ENCODE results near the gene MPZL1. TPM values are rescaled to one million over a fixed set of nuclear protein-coding genes. Genes with fewer than 3 reads are reported as not detected.

The MPZL1 gene
- 10 to 100 TPM; 14.1 to 22.4 (median 18.3) TPM for total RNA-seq
- polyA plus RNA-seq = 10 to 100 TPM in 2 of 3 donors, 1 to 10 TPM in 1; 5.2 to 14.0 (median 12.6) TPM
- long read RNA-seq, donor 1, full-length matches to known transcripts = 11 of 13 reads
- long read RNA-seq, donor 1, partial matches to known transcripts = 0 of 13 reads
- long read RNA-seq, donor 1, other reads (novel, unspliced or antisense) = 2 of 13 reads
- long read RNA-seq, donor 2, full-length matches to known transcripts = 10 of 15 reads
- long read RNA-seq, donor 2, partial matches to known transcripts = 0 of 15 reads
- long read RNA-seq, donor 2, other reads (novel, unspliced or antisense) = 5 of 15 reads

GRCh38 chr1:167721617-167722151, at the start of gene MPZL1:
Gene MPZL1 (plus strand): TSS chr1:167721982. CDS start chr1:167722152, 170 bp downstream.
- H3K27me3 ChIP-seq (ENCODE audit: insufficient read depth in 3 of 3, low read length in 2 of 3) = no peaks in the 10 kb centered on the region
- TF ChIP-seq CTCF (IDR thresholded peaks at IDR 0.05) = no peak
- peak; percentile 99 for ATAC-seq
- intact Hi-C loops (cut with DNase I) = loop anchor here (5.0 kb wide), 3 partner anchors 41 to 361 kb away; no protein-coding TSS in a partner anchor
- 0 to 1% (median 1%) methylated on average over 46 to 52 of the region's 52 CpGs for WGBS, 3 donors
- H3K9me3 ChIP-seq = no peaks in the 10 kb centered on the region
- H3K4me1 ChIP-seq = peaks cover 25% of the 10 kb centered on the region
- peak within 1 kb of the TSS; percentile 85 for H3K27ac ChIP-seq
- H3K4me3 ChIP-seq = peak within 1 kb of the TSS; percentile 96
- H3K36me3 ChIP-seq (ENCODE audit: insufficient read depth in 1 of 2, low read depth in 1 of 2) = no peaks in the 10 kb centered on the region
- DNase-seq = peak; percentile 96 to 97

GRCh38 chr1:167672831-167673230, 49.0 kb upstream of the MPZL1 start:
- Histone ChIP-seq H3K4me3 (no peak overlapping the region), H3K9me3 (no peaks in the 10 kb centered on the region), H3K4me1 (peaks cover 52% of the 10 kb centered on the region), H3K27ac (no peak overlapping the region), H3K27me3 (ENCODE audit: insufficient read depth in 3 of 3, low read length in 2 of 3) (no peaks in the 10 kb centered on the region), H3K36me3 (ENCODE audit: insufficient read depth in 1 of 2, low read depth in 1 of 2) (peaks cover 0 to 6% of the 10 kb centered on the region in 2 donors)
- intact Hi-C loops (cut with DNase I) = no loop called here
- 68 to 81% (median 71%) methylated on average over 4 of the region's 4 CpGs for WGBS, 3 donors
- no peak for TF ChIP-seq CTCF (IDR thresholded peaks at IDR 0.05)
- DNase-seq (no peak), ATAC-seq (no peak)

GRCh38 chr1:167673265-167673664, 48.5 kb upstream of the MPZL1 start:
- Histone ChIP-seq H3K36me3 (ENCODE audit: insufficient read depth in 1 of 2, low read depth in 1 of 2) (peaks cover 0 to 6% of the 10 kb centered on the region in 2 donors), H3K27me3 (ENCODE audit: insufficient read depth in 3 of 3, low read length in 2 of 3) (no peaks in the 10 kb centered on the region), H3K4me1 (peaks cover 47% of the 10 kb centered on the region), H3K9me3 (no peaks in the 10 kb centered on the region), H3K27ac (no peak overlapping the region), H3K4me3 (no peak overlapping the region)
- no peak for DNase-seq
- intact Hi-C loops (cut with DNase I) = no loop called here
- TF ChIP-seq CTCF (IDR thresholded peaks at IDR 0.05) = no peak
- 90 to 98% (median 92%) methylated on average over 4 of the region's 4 CpGs for WGBS, 3 donors
- ATAC-seq = no peak

- H3K27ac ChIP-seq = no peak overlapping the region
- DNase-seq (no peak), ATAC-seq (no peak)
- peaks cover 0 to 6% of the 10 kb centered on the region in 2 donors for H3K36me3 ChIP-seq (ENCODE audit: insufficient read depth in 1 of 2, low read depth in 1 of 2)
- H3K9me3 ChIP-seq = no peaks in the 10 kb centered on the region
- peaks cover 38% of the 10 kb centered on the region for H3K4me1 ChIP-seq
- no peaks in the 10 kb centered on the region for H3K27me3 ChIP-seq (ENCODE audit: insufficient read depth in 3 of 3, low read length in 2 of 3)
- no peak for TF ChIP-seq CTCF (IDR thresholded peaks at IDR 0.05)
- H3K4me3 ChIP-seq = no peak overlapping the region
- 84 to 95% (median 86%) methylated on average over 2 of the region's 2 CpGs for WGBS, 3 donors
- intact Hi-C loops (cut with DNase I) = no loop called here
Measured at GRCh38 chr1:167674156-167674555, 47.6 kb upstream of the MPZL1 start.
